ENCODE results near the gene MGARP. TPM values are rescaled to one million over a fixed set of nuclear protein-coding genes. Genes with fewer than 3 reads are reported as not detected.

The MGARP gene
- total RNA-seq, 4 donors from 2014 or later: 0.29 to 0.65 (median 0.38) TPM; not detected in 1

DNA sequence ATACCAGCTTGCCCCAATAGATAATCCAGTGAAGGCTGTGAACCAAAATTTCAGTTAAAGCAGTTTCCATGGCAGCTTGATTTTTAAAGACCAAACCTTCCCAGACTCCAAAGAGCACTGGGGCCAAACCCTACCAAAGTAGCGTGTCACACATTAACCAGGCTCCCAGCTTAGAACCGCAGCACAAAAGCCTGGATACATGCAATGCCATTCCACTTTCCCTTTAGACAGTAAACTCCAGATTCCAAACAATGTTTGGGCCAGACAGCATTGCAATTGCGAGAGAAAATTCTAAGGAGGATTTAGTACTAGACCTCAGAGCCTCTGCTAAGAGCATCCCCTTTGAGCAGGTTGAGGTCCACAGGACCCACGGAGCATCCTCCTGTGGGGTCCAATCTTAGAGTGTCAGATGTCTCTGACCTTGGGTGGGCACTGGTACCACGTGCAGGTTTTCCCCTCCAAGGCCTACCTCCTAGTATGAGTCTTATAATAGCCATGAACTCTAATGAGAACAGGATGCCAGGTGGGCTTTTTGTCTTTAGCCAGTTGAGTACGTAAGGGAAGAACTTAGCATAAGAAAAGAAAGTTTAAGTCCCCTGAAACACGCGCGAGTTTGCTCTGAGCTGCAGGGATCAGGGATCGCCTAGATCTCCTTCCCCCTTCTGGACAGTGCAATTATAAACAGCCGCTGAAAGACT, 38.8 kb downstream of the MGARP start:
- DNase-seq: no peak
- no peak for ATAC-seq
- intact Hi-C loops (cut with DNase I; ENCODE audit: low total_unique reads) (no loop called here), in situ Hi-C loops (cut with MboI; ENCODE audit: low sequenced_read_pairs in 4 of 4) (no loop called here)
- no peak overlapping the region for H3K27ac ChIP-seq
- no peaks in the 10 kb centered on the region for H3K36me3 ChIP-seq
- no peaks in the 10 kb centered on the region for H3K27me3 ChIP-seq
- peaks cover 10 to 11% of the 10 kb centered on the region in 2 donors for H3K4me1 ChIP-seq
- no peak overlapping the region for H3K4me3 ChIP-seq
- no peaks in the 10 kb centered on the region for H3K9me3 ChIP-seq
- TF ChIP-seq CTCF (IDR thresholded peaks at IDR 0.05 in 4 of 5, conservative IDR thresholded peaks at IDR 0.05 in 1 of 5) (no peak), POLR2A (IDR thresholded peaks at IDR 0.05) (no peak)

DNA sequence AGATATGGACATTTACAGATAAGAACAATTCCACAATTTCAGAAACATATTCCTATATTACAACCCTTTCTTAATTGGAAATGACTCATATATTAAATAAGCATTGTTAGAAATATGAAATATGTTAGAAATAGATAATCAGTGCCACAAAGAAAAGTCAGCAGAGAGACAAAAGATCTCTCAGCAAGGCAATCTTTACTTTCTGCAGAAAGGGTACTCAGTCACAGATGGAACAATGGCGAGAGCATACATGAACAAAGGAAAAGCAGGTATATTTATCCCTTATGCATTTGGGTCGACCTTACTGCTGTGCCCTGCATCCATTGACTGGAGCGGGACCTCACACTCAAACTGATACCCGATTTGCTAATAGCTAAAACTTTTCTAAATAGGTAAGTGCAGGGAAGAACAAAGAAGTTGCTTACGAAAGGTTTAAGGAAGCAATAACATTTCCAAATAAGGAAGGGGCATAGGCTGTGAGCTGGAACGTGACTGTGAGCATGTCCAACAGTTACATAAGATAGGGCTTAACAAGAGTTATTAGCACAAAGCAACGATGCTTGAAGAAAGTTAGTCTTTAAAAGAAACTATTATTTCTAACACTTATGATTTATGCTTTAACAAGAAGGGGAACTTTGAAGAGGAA, 40.8 kb downstream of the MGARP start:
- no peak overlapping the region for H3K4me3 ChIP-seq
- H3K36me3 ChIP-seq: no peaks in the 10 kb centered on the region
- intact Hi-C loops (cut with DNase I; ENCODE audit: low total_unique reads) (no loop called here), in situ Hi-C loops (cut with MboI; ENCODE audit: low sequenced_read_pairs in 4 of 4) (loop anchor here in 1 of 4 donors (10.0 kb wide), 1 partner anchor 56 kb away; no protein-coding TSS in a partner anchor)
- no peak for DNase-seq
- H3K27me3 ChIP-seq: no peaks in the 10 kb centered on the region
- TF ChIP-seq POLR2A (IDR thresholded peaks at IDR 0.05): no peak
- no peak for TF ChIP-seq CTCF (IDR thresholded peaks at IDR 0.05 in 4 of 5, conservative IDR thresholded peaks at IDR 0.05 in 1 of 5)
- peaks cover 10 to 11% of the 10 kb centered on the region in 2 donors for H3K4me1 ChIP-seq
- ATAC-seq: no peak
- H3K27ac ChIP-seq: no peak overlapping the region
- no peaks in the 10 kb centered on the region for H3K9me3 ChIP-seq

- DNase-seq (no peak), ATAC-seq (peak; percentile 47 to 53)
- Histone ChIP-seq H3K27me3 (no peaks in the 10 kb centered on the region), H3K4me1 (no peaks in the 10 kb centered on the region), H3K4me3 (no peak overlapping the region), H3K36me3 (no peaks in the 10 kb centered on the region), H3K9me3 (no peaks in the 10 kb centered on the region), H3K27ac (peak overlapping the region in 3 of 4 donors; percentile 32 to 36 (median 34))
- TF ChIP-seq POLR2A (IDR thresholded peaks at IDR 0.05) (no peak), CTCF (IDR thresholded peaks at IDR 0.05 in 4 of 5, conservative IDR thresholded peaks at IDR 0.05 in 1 of 5) (no peak)
- in situ Hi-C loops (cut with MboI; ENCODE audit: low sequenced_read_pairs in 4 of 4): loop anchor here in 1 of 4 donors (10.0 kb wide), 1 partner anchor 61 kb away; no protein-coding TSS in a partner anchor
- intact Hi-C loops (cut with DNase I; ENCODE audit: low total_unique reads): no loop called here
These were observed 45.8 kb downstream of the MGARP start for GRCh38 chr4:139234253-139234652.

GRCh38 chr4:139229534-139230039, 50.4 kb downstream of the MGARP start:
- no peaks in the 10 kb centered on the region for H3K9me3 ChIP-seq
- DNase-seq: no peak
- TF ChIP-seq CTCF (IDR thresholded peaks at IDR 0.05 in 4 of 5, conservative IDR thresholded peaks at IDR 0.05 in 1 of 5): peak; percentile 53 to 71 (median 58)
- TF ChIP-seq POLR2A (IDR thresholded peaks at IDR 0.05): no peak
- H3K4me1 ChIP-seq: no peaks in the 10 kb centered on the region
- no peak overlapping the region for H3K4me3 ChIP-seq
- no peaks in the 10 kb centered on the region for H3K27me3 ChIP-seq
- in situ Hi-C loops (cut with MboI; ENCODE audit: low sequenced_read_pairs in 4 of 4): loop anchor here in 2 of 4 donors (10.0 kb wide), 1 partner anchor 65 kb away; no protein-coding TSS in a partner anchor
- intact Hi-C loops (cut with DNase I; ENCODE audit: low total_unique reads): loop anchor here (2.0 to 5.0 kb wide), 2 partner anchors 47 to 65 kb away; no protein-coding TSS in a partner anchor
- H3K36me3 ChIP-seq: no peaks in the 10 kb centered on the region
- H3K27ac ChIP-seq: no peak overlapping the region
- peak; percentile 90 to 91 for ATAC-seq
